Measurements from ENCODE around the gene DNM3.

The DNM3 gene

GRCh38 chr1:172203902-172204301 lies 362.6 kb downstream of the DNM3 start:
- no peak overlapping the region for H3K4me3 ChIP-seq (ENCODE audit: low read length)
- no peak for DNase-seq (ENCODE audit: low read depth)
- no peak for TF ChIP-seq CTCF (IDR thresholded peaks at IDR 0.05; ENCODE audit: insufficient read depth, low read depth, low read length, missing control alignments)

- DNase-seq (ENCODE audit: low read depth) = no peak
- H3K4me3 ChIP-seq (ENCODE audit: low read length) = no peak overlapping the region
- TF ChIP-seq CTCF (IDR thresholded peaks at IDR 0.05; ENCODE audit: insufficient read depth, low read depth, low read length, missing control alignments) = no peak
These were observed 365.0 kb downstream of the DNM3 start for GRCh38 chr1:172206256-172206655.

GRCh38 chr1:172208635-172209034 lies 367.3 kb downstream of the DNM3 start:
- H3K4me3 ChIP-seq (ENCODE audit: low read length) = no peak overlapping the region
- TF ChIP-seq CTCF (IDR thresholded peaks at IDR 0.05; ENCODE audit: insufficient read depth, low read depth, low read length, missing control alignments) = no peak
- DNase-seq (ENCODE audit: low read depth) = no peak

- no peak overlapping the region for H3K4me3 ChIP-seq (ENCODE audit: low read length)
- no peak for DNase-seq (ENCODE audit: low read depth)
- no peak for TF ChIP-seq CTCF (IDR thresholded peaks at IDR 0.05; ENCODE audit: insufficient read depth, low read depth, low read length, missing control alignments)
These were observed 369.9 kb downstream of the DNM3 start for GRCh38 chr1:172211221-172211620.

- TF ChIP-seq CTCF (IDR thresholded peaks at IDR 0.05; ENCODE audit: insufficient read depth, low read depth, low read length, missing control alignments) = no peak
- H3K4me3 ChIP-seq (ENCODE audit: low read length) = no peak overlapping the region
- peak; percentile 3 for DNase-seq (ENCODE audit: low read depth)
These were observed 370.8 kb downstream of the DNM3 start for GRCh38 chr1:172212124-172212523.

- no peak for DNase-seq (ENCODE audit: low read depth)
- no peak for TF ChIP-seq CTCF (IDR thresholded peaks at IDR 0.05; ENCODE audit: insufficient read depth, low read depth, low read length, missing control alignments)
- H3K4me3 ChIP-seq (ENCODE audit: low read length) = no peak overlapping the region
These were observed 373.7 kb downstream of the DNM3 start for GRCh38 chr1:172215006-172215405.

- no peak overlapping the region for H3K4me3 ChIP-seq (ENCODE audit: low read length)
- no peak for DNase-seq (ENCODE audit: low read depth)
- TF ChIP-seq CTCF (IDR thresholded peaks at IDR 0.05; ENCODE audit: insufficient read depth, low read depth, low read length, missing control alignments) = no peak
These were observed 378.7 kb downstream of the DNM3 start for GRCh38 chr1:172219966-172220365.

All from epithelial cell of esophagus (primary cell).